ENCODE results near the gene VSTM4.

Gene VSTM4

GRCh38 chr10:49082766-49083165, 32.6 kb downstream of the VSTM4 start:
- Histone ChIP-seq H3K27me3 (ENCODE audit: control insufficient read depth in 1 of 2, insufficient read depth in 2 of 2, low read length in 2 of 2) (no peaks in the 10 kb centered on the region), H3K9me3 (ENCODE audit: control insufficient read depth in 1 of 2, low read length in 2 of 2) (peaks cover 0 to 7% of the 10 kb centered on the region in 2 donors), H3K4me3 (ENCODE audit: low read depth in 1 of 2, low read length in 2 of 2) (no peak overlapping the region), H3K9ac (ENCODE audit: low read depth in 1 of 2, low read length in 2 of 2) (no peak overlapping the region), H3K4me1 (ENCODE audit: control insufficient read depth in 1 of 2, insufficient read depth in 2 of 2, low read length in 2 of 2) (peaks cover 0 to 3% of the 10 kb centered on the region in 2 donors), H3K27ac (ENCODE audit: low read depth, low read length) (no peak overlapping the region), H3K36me3 (ENCODE audit: control insufficient read depth in 1 of 2, insufficient read depth in 2 of 2, low read length in 2 of 2) (no peaks in the 10 kb centered on the region)

- H3K27me3 ChIP-seq (ENCODE audit: control insufficient read depth in 1 of 2, insufficient read depth in 2 of 2, low read length in 2 of 2) = no peaks in the 10 kb centered on the region
- peaks cover 0 to 2% of the 10 kb centered on the region in 2 donors for H3K9me3 ChIP-seq (ENCODE audit: control insufficient read depth in 1 of 2, low read length in 2 of 2)
- H3K4me1 ChIP-seq (ENCODE audit: control insufficient read depth in 1 of 2, insufficient read depth in 2 of 2, low read length in 2 of 2) = peaks cover 0 to 3% of the 10 kb centered on the region in 2 donors
- H3K27ac ChIP-seq (ENCODE audit: low read depth, low read length) = no peak overlapping the region
- no peak overlapping the region for H3K9ac ChIP-seq (ENCODE audit: low read depth in 1 of 2, low read length in 2 of 2)
- H3K4me3 ChIP-seq (ENCODE audit: low read depth in 1 of 2, low read length in 2 of 2) = no peak overlapping the region
- H3K36me3 ChIP-seq (ENCODE audit: control insufficient read depth in 1 of 2, insufficient read depth in 2 of 2, low read length in 2 of 2) = no peaks in the 10 kb centered on the region
Observed at GRCh38 chr10:49081547-49082275, 33.6 kb downstream of the VSTM4 start.

- Histone ChIP-seq H3K9ac (ENCODE audit: low read depth in 1 of 2, low read length in 2 of 2) (no peak overlapping the region), H3K27ac (ENCODE audit: low read depth, low read length) (no peak overlapping the region), H3K4me1 (ENCODE audit: control insufficient read depth in 1 of 2, insufficient read depth in 2 of 2, low read length in 2 of 2) (peaks cover 0 to 3% of the 10 kb centered on the region in 2 donors), H3K36me3 (ENCODE audit: control insufficient read depth in 1 of 2, insufficient read depth in 2 of 2, low read length in 2 of 2) (no peaks in the 10 kb centered on the region), H3K27me3 (ENCODE audit: control insufficient read depth in 1 of 2, insufficient read depth in 2 of 2, low read length in 2 of 2) (no peaks in the 10 kb centered on the region), H3K9me3 (ENCODE audit: control insufficient read depth in 1 of 2, low read length in 2 of 2) (no peaks in the 10 kb centered on the region), H3K4me3 (ENCODE audit: low read depth in 1 of 2, low read length in 2 of 2) (no peak overlapping the region)
Observed at GRCh38 chr10:49080965-49081364, 34.4 kb downstream of the VSTM4 start.

GRCh38 chr10:49080071-49080470, 35.3 kb downstream of the VSTM4 start:
- peaks cover 0 to 3% of the 10 kb centered on the region in 2 donors for H3K4me1 ChIP-seq (ENCODE audit: control insufficient read depth in 1 of 2, insufficient read depth in 2 of 2, low read length in 2 of 2)
- H3K9me3 ChIP-seq (ENCODE audit: control insufficient read depth in 1 of 2, low read length in 2 of 2) = no peaks in the 10 kb centered on the region
- no peak overlapping the region for H3K4me3 ChIP-seq (ENCODE audit: low read depth in 1 of 2, low read length in 2 of 2)
- H3K36me3 ChIP-seq (ENCODE audit: control insufficient read depth in 1 of 2, insufficient read depth in 2 of 2, low read length in 2 of 2) = no peaks in the 10 kb centered on the region
- H3K9ac ChIP-seq (ENCODE audit: low read depth in 1 of 2, low read length in 2 of 2) = no peak overlapping the region
- H3K27me3 ChIP-seq (ENCODE audit: control insufficient read depth in 1 of 2, insufficient read depth in 2 of 2, low read length in 2 of 2) = no peaks in the 10 kb centered on the region
- H3K27ac ChIP-seq (ENCODE audit: low read depth, low read length) = no peak overlapping the region

- H3K27me3 ChIP-seq (ENCODE audit: control insufficient read depth in 1 of 2, insufficient read depth in 2 of 2, low read length in 2 of 2) = no peaks in the 10 kb centered on the region
- no peaks in the 10 kb centered on the region for H3K9me3 ChIP-seq (ENCODE audit: control insufficient read depth in 1 of 2, low read length in 2 of 2)
- H3K9ac ChIP-seq (ENCODE audit: low read depth in 1 of 2, low read length in 2 of 2) = no peak overlapping the region
- peaks cover 0 to 3% of the 10 kb centered on the region in 2 donors for H3K4me1 ChIP-seq (ENCODE audit: control insufficient read depth in 1 of 2, insufficient read depth in 2 of 2, low read length in 2 of 2)
- no peak overlapping the region for H3K4me3 ChIP-seq (ENCODE audit: low read depth in 1 of 2, low read length in 2 of 2)
- H3K27ac ChIP-seq (ENCODE audit: low read depth, low read length) = no peak overlapping the region
- no peaks in the 10 kb centered on the region for H3K36me3 ChIP-seq (ENCODE audit: control insufficient read depth in 1 of 2, insufficient read depth in 2 of 2, low read length in 2 of 2)
Observed at GRCh38 chr10:49079499-49079898, 35.8 kb downstream of the VSTM4 start.

GRCh38 chr10:49079072-49079471, 36.2 kb downstream of the VSTM4 start:
- Histone ChIP-seq H3K9me3 (ENCODE audit: control insufficient read depth in 1 of 2, low read length in 2 of 2) (no peaks in the 10 kb centered on the region), H3K4me1 (ENCODE audit: control insufficient read depth in 1 of 2, insufficient read depth in 2 of 2, low read length in 2 of 2) (peaks cover 0 to 3% of the 10 kb centered on the region in 2 donors), H3K27me3 (ENCODE audit: control insufficient read depth in 1 of 2, insufficient read depth in 2 of 2, low read length in 2 of 2) (no peaks in the 10 kb centered on the region), H3K4me3 (ENCODE audit: low read depth in 1 of 2, low read length in 2 of 2) (no peak overlapping the region), H3K9ac (ENCODE audit: low read depth in 1 of 2, low read length in 2 of 2) (no peak overlapping the region), H3K36me3 (ENCODE audit: control insufficient read depth in 1 of 2, insufficient read depth in 2 of 2, low read length in 2 of 2) (no peaks in the 10 kb centered on the region), H3K27ac (ENCODE audit: low read depth, low read length) (no peak overlapping the region)

- Histone ChIP-seq H3K4me3 (ENCODE audit: low read depth in 1 of 2, low read length in 2 of 2) (no peak overlapping the region), H3K9ac (ENCODE audit: low read depth in 1 of 2, low read length in 2 of 2) (no peak overlapping the region), H3K27ac (ENCODE audit: low read depth, low read length) (no peak overlapping the region), H3K4me1 (ENCODE audit: control insufficient read depth in 1 of 2, insufficient read depth in 2 of 2, low read length in 2 of 2) (peaks cover 0 to 3% of the 10 kb centered on the region in 2 donors), H3K9me3 (ENCODE audit: control insufficient read depth in 1 of 2, low read length in 2 of 2) (no peaks in the 10 kb centered on the region), H3K27me3 (ENCODE audit: control insufficient read depth in 1 of 2, insufficient read depth in 2 of 2, low read length in 2 of 2) (no peaks in the 10 kb centered on the region), H3K36me3 (ENCODE audit: control insufficient read depth in 1 of 2, insufficient read depth in 2 of 2, low read length in 2 of 2) (no peaks in the 10 kb centered on the region)
Observed at GRCh38 chr10:49078433-49078832, 36.9 kb downstream of the VSTM4 start.

- Histone ChIP-seq H3K4me3 (ENCODE audit: low read depth in 1 of 2, low read length in 2 of 2) (no peak overlapping the region), H3K27me3 (ENCODE audit: control insufficient read depth in 1 of 2, insufficient read depth in 2 of 2, low read length in 2 of 2) (no peaks in the 10 kb centered on the region), H3K9ac (ENCODE audit: low read depth in 1 of 2, low read length in 2 of 2) (no peak overlapping the region), H3K4me1 (ENCODE audit: control insufficient read depth in 1 of 2, insufficient read depth in 2 of 2, low read length in 2 of 2) (peaks cover 0 to 3% of the 10 kb centered on the region in 2 donors), H3K36me3 (ENCODE audit: control insufficient read depth in 1 of 2, insufficient read depth in 2 of 2, low read length in 2 of 2) (no peaks in the 10 kb centered on the region), H3K9me3 (ENCODE audit: control insufficient read depth in 1 of 2, low read length in 2 of 2) (no peaks in the 10 kb centered on the region), H3K27ac (ENCODE audit: low read depth, low read length) (no peak overlapping the region)
Observed at GRCh38 chr10:49076741-49077521, 38.4 kb downstream of the VSTM4 start.

GRCh38 chr10:49076319-49076718, 39.0 kb downstream of the VSTM4 start:
- Histone ChIP-seq H3K4me1 (ENCODE audit: control insufficient read depth in 1 of 2, insufficient read depth in 2 of 2, low read length in 2 of 2) (peaks cover 0 to 2% of the 10 kb centered on the region in 2 donors), H3K4me3 (ENCODE audit: low read depth in 1 of 2, low read length in 2 of 2) (no peak overlapping the region), H3K27ac (ENCODE audit: low read depth, low read length) (no peak overlapping the region), H3K9ac (ENCODE audit: low read depth in 1 of 2, low read length in 2 of 2) (no peak overlapping the region), H3K9me3 (ENCODE audit: control insufficient read depth in 1 of 2, low read length in 2 of 2) (no peaks in the 10 kb centered on the region), H3K36me3 (ENCODE audit: control insufficient read depth in 1 of 2, insufficient read depth in 2 of 2, low read length in 2 of 2) (no peaks in the 10 kb centered on the region), H3K27me3 (ENCODE audit: control insufficient read depth in 1 of 2, insufficient read depth in 2 of 2, low read length in 2 of 2) (no peaks in the 10 kb centered on the region)

- H3K27me3 ChIP-seq (ENCODE audit: control insufficient read depth in 1 of 2, insufficient read depth in 2 of 2, low read length in 2 of 2) = no peaks in the 10 kb centered on the region
- H3K27ac ChIP-seq (ENCODE audit: low read depth, low read length) = no peak overlapping the region
- H3K4me1 ChIP-seq (ENCODE audit: control insufficient read depth in 1 of 2, insufficient read depth in 2 of 2, low read length in 2 of 2) = no peaks in the 10 kb centered on the region
- H3K4me3 ChIP-seq (ENCODE audit: low read depth in 1 of 2, low read length in 2 of 2) = no peak overlapping the region
- no peak overlapping the region for H3K9ac ChIP-seq (ENCODE audit: low read depth in 1 of 2, low read length in 2 of 2)
- H3K9me3 ChIP-seq (ENCODE audit: control insufficient read depth in 1 of 2, low read length in 2 of 2) = no peaks in the 10 kb centered on the region
- H3K36me3 ChIP-seq (ENCODE audit: control insufficient read depth in 1 of 2, insufficient read depth in 2 of 2, low read length in 2 of 2) = no peaks in the 10 kb centered on the region
Observed at GRCh38 chr10:49075743-49076142, 39.6 kb downstream of the VSTM4 start.
